ENCODE results near the gene SV2C.

SV2C gene

DNA sequence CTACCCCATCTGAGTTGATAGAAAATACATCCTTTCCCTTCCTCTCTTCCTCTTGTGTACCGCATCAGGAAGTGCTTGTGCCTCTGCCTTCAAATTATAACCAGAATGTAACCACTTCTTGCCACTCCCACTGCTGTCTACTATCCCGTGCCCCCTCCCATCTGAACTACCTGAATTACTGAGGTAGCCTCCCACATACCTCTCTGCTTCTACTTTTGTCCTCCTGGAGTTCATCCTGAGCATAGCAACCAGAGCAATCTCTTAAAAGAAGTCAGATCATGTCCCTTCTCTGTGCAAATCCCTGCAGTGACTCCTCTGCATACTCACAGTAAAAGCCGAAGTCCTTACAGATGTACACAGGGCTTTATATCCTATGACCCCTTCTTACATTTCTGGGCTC, 23.0 kb downstream of the SV2C start:
- no peak for DNase-seq

- no peak for DNase-seq
Observed at GRCh38 chr5:76111477-76112174, 28.4 kb downstream of the SV2C start.

GRCh38 chr5:76113103-76113502, 29.9 kb downstream of the SV2C start:
- no peak for DNase-seq

GRCh38 chr5:76114179-76114851, 31.1 kb downstream of the SV2C start:
- peak; percentile 59 for DNase-seq

DNA sequence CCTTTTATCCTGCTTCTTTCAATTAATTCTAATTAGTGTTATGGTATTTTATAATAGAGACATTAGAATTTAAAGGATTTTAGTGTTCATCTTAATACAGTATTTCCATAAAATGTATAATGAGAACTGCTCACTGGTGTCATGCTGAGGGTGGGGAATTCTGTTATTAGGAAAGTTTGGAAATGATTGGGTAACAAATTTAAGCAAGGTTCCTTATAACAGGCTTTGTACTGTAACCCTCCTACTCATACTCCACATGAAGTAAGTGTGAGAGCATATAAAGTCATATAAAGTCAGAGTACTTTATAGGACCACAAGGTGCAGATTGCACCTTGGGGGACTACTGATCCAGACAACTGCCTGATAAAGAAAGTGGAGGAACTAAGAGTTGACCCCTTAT, 42.2 kb downstream of the SV2C start:
- DNase-seq = peak; percentile 78

- DNase-seq = peak; percentile 24
Observed at GRCh38 chr5:76125888-76126287, 42.7 kb downstream of the SV2C start.

GRCh38 chr5:76134003-76134402, 50.8 kb downstream of the SV2C start:
- no peak for DNase-seq

DNA sequence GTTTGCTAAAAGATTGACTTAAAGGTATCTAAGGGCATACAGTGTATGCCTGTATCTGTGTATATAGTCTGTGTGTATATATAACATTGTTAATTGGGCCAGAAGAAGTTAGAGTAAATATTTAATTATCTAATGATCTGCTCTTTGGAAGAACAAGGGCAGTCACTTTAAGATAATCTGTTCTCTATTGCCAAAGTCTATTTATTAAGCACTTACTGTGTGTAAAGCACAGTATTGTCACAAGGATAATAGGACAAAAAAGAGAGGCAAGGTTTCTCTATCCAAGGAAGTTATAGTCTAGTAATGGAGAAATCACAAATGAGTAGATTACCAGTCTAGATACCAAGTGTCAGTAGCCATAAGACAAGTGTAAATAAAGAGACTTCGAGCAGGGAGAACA, 51.5 kb downstream of the SV2C start:
- no peak for DNase-seq

DNA sequence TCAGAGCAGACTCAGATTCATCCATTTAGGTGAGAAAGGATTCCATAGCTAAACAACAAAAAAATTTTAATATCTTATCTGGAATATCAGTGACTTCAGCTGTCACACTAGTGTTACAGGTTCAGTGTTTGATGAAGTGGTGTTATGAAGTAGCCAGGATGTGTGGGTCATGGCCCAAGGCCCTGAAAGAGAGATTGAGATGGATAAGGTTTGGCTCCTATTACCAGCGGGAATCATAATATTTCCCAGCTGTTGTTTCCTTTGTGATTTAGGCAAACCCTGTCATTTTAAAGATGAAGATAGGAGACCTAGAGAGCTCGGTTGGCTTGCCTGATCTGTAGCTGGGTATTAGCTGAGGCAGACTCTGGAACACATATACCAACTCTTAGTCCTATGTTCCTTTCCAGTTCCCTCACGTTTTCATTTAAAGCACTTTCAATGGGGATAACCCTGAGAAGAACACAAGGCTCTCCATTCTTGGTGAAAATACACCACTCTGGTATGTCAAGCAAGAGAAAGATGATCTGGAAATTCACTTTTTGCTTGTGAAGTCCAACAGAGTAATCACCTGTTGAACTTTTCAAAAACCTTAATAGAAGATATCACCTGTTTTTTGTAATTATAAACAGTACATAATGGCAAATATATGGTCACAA, 54.8 kb downstream of the SV2C start:
- DNase-seq = no peak

GRCh38 chr5:76143884-76144283, 60.7 kb downstream of the SV2C start:
- DNase-seq = peak; percentile 25

GRCh38 chr5:76144513-76145274, 61.5 kb downstream of the SV2C start:
- no peak for DNase-seq

DNA sequence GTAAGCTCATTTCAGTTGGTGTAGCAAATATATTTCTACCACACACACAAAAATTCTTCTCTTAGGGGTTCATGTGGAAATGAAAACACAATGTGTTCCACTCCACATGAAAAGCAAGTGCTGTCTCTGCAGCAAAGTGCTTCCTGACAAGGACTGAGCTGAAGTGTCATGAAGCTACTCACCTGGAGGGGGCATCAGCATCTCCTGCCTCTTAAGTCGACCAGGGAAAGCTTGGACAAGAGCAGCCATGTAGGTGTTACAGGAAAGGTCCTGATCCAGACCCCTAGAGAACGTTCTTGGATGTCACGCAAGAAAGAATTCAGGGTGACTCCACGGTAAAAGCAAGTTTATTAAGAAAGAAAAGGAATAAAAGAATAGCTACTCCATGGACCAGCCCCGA, 62.8 kb downstream of the SV2C start:
- peak; percentile 3 for DNase-seq

DNA sequence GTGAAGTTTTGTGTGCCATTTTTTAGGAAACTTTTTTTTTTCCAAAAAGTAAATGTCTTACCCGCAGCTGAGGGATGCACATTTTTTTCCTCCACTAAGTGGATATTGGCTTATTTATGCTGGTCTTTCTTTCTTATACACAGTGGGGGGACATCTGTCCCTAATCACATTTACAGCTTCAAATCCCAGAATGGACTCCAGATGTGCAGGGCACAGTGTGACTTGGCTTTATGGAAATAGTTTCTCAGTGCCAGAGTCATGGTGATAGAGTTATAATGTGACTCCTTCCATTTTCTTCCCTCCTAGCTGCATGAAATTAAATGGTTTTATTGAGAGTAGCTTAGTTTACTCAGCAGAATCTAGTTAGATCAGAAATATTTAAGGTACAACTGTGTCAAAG, 66.5 kb downstream of the SV2C start:
- no peak for DNase-seq

GRCh38 chr5:76152161-76152560, 69.0 kb downstream of the SV2C start:
- DNase-seq = no peak

DNA sequence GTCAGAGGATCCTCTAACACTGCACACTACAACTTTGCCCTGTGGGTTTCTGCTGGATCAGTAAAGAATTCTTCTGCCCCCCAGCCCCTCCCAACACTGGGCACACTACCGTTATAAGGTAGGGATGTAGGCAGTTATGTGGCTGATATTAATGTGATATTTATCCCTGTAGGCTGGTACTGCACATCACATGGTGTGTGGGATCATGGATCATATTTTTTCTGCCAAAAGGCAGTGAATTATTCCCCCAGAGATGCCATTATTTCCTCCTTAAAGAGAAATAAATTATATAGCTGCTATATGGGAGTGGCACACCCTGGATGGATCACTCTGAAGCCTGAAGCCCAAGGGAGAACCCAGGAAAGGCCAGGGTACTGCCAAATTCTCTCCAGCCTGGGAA, 69.5 kb downstream of the SV2C start:
- DNase-seq = no peak

- DNase-seq = no peak
Observed at GRCh38 chr5:76153271-76153670, 70.1 kb downstream of the SV2C start.

DNA sequence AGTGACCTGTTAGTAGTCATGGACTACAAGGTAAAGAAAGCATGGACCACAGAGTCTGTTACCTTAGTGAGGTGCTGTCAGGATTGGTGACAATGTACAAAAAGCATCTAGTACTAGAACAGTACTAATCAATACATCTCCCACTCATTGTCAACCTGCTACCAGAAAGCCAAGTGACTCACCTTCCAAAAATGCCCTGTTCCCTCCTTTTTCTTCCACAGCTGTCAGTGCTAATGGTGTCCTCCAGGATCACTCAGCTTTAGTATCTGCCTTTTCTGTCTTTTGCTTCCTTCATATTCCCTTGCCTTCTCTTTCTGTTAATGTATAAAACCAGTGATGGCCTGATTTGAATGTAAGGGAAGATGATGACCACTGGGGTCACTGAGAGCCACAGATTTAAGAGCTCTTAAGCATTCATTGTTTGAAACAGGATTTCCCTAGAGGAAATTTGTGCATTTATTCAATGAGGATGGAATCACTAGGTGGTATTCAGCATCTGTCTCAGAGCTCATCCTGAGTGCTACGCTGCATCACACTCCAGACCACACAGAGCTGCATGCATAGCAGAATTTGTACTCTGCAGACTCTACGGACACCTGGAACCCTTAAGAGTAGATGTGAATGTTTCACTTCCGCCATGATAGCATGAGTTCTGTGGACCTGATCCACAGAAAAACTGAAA, 71.0 kb downstream of the SV2C start:
- no peak for DNase-seq

- no peak for DNase-seq
Observed at GRCh38 chr5:76155536-76155935, 72.4 kb downstream of the SV2C start.

DNA sequence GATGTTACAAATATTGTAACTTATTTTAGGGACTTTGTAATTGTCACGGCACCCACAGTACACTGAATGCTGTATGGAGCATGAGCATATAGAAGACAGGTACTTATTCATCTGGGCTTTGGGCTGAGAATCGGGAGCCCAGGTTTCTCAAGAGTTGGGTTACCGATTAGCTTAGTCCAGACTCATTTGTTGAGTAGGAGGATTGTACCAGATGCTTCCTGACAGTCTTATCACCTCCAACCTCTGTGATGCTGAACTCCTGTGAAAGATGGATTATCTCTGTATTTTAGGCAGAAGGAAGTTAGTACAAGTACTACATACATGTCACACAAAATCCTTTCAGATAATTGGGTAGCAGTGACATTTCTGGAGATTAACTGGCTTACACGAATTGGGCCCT, 79.2 kb downstream of the SV2C start:
- no peak for DNase-seq

DNA sequence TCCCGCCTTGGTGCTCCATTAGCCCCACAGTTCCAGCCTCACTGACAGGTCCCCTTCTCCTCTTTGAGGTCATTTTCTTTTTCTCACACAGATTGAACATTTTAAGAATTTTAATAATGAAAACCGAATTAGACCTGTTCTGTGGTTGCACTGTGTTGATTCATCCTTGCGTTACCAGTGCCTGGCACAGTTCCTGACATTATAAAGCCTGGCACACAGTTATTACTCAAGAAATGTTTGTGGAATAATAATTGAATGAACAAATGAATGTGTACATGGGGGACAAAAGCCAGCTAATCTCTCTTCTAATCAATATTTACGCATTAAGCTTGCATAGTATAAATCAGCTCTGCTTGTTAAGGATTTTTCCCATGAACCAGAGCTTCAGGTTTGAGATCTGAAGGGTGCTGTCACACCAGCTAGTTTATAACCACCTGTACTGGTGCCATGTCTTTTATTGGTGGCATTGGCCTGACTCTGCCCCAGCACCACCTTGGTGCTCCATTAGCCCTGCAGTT, 80.0 kb downstream of the SV2C start:
- DNase-seq = no peak

GRCh38 chr5:76165029-76165428, 81.8 kb downstream of the SV2C start:
- no peak for DNase-seq

GRCh38 chr5:76165711-76166374, 82.7 kb downstream of the SV2C start:
- no peak for DNase-seq

Measured in suppressor macrophage treated with lipopolysaccharide for 4 hours (primary cell).